CD4-positive, alpha-beta T cell (primary cell): ENCODE data around the gene ANTXR1. TPM values are rescaled to one million over a fixed set of nuclear protein-coding genes. Genes with fewer than 3 reads are reported as not detected.

Experiments used
- ATAC-seq: fragments of 200-7000 bp; cut with Tn5 transposase; one replicate; pipeline ENCODE4 v1.10.0; 2022; ENCODE audit warnings: mild to moderate bottlenecking; ENCODE audit not compliant: poor library complexity
- CTCF ChIA-PET: fragments of 350-600 bp; sonication (Branson Sonifier 250); formaldehyde crosslinking; loops from one replicate; lab custom pipeline; 2021; ENCODE audit warnings: antibody characterized with exemption, inconsistent platforms; lab: Charles Lee
- POLR2A ChIA-PET: fragments of 350-600 bp; sonication (Branson Sonifier 250); formaldehyde crosslinking; loops from one replicate; lab custom pipeline; 2021; ENCODE audit warnings: antibody characterized with exemption, inconsistent platforms; lab: Charles Lee
- DNase-seq, 14 experiments: peaks; one replicate each; pipeline ENCODE4 v3.0.0-alpha.2; 2013 to 2020; ENCODE audit warnings: mixed read lengths in 2 of 14
- H3K27ac ChIP-seq, 2 donors: one replicate each; pipeline versions ENCODE4 v1.5.1 to v1.7.0; 2013; ENCODE audit warnings: low read length in 2 of 2, low read depth in 1 of 2, mild to moderate bottlenecking in 1 of 2
- H3K27me3 ChIP-seq, 2 experiments: 1 replicate in 1 of 2; 2 replicates in 1 of 2; pipeline versions ENCODE4 v1.6.1 to v1.7.0; 2013; ENCODE audit warnings: low read length in 2 of 2, control low read depth in 1 of 2, mild to moderate bottlenecking in 1 of 2, moderate library complexity in 1 of 2; ENCODE audit not compliant: insufficient read depth in 2 of 2, control insufficient read depth in 1 of 2
- H3K36me3 ChIP-seq: one replicate; pipeline ENCODE4 v1.6.1; 2013; ENCODE audit warnings: low read length, control low read depth; ENCODE audit not compliant: insufficient read depth
- H3K4me1 ChIP-seq: one replicate; pipeline ENCODE4 v1.6.1; 2013; ENCODE audit warnings: low read length, control low read depth; ENCODE audit not compliant: insufficient read depth
- H3K4me3 ChIP-seq: one replicate; pipeline ENCODE4 v1.5.1; 2013; ENCODE audit warnings: mild to moderate bottlenecking, low read length, moderate library complexity
- H3K9me3 ChIP-seq, 2 experiments: 1 replicate in 1 of 2; 2 replicates in 1 of 2; pipeline versions ENCODE4 v1.6.1 to v1.7.0; 2013; ENCODE audit warnings: low read length in 2 of 2, mild to moderate bottlenecking in 2 of 2, control low read depth in 1 of 2, moderate library complexity in 1 of 2; ENCODE audit not compliant: control insufficient read depth in 1 of 2, insufficient read depth in 1 of 2
- H3K27ac Mint-ChIP-seq: one replicate; pipeline ENCODE4 v1.8.0; 2020; ENCODE audit warnings: mixed read lengths
- H3K27me3 Mint-ChIP-seq: one replicate; pipeline ENCODE4 v1.8.0; 2021; ENCODE audit warnings: mixed read lengths
- H3K36me3 Mint-ChIP-seq: one replicate; pipeline ENCODE4 v1.8.0; 2021; ENCODE audit warnings: low read depth, mixed read lengths
- H3K4me1 Mint-ChIP-seq: one replicate; pipeline ENCODE4 v1.8.0; 2021; ENCODE audit warnings: low read depth, mixed read lengths
- H3K4me3 Mint-ChIP-seq: one replicate; pipeline ENCODE4 v1.8.0; 2020; ENCODE audit warnings: mild to moderate bottlenecking, mixed read lengths
- H3K9me3 Mint-ChIP-seq: one replicate; pipeline ENCODE4 v1.8.0; 2020; ENCODE audit warnings: mixed read lengths
- intact Hi-C, 2 experiments: fragments of 100-400 bp; cut with DNase I in 1 of 2; cut with micrococcal nuclease in 1 of 2; formaldehyde crosslinking; loops; one replicate each; pipeline versions ENCODE4 v1.15.1 to v1.9.0; 2023 to 2025; cut with DNase I, micrococcal nuclease
- total RNA-seq, 174 experiments: library from RNA in 2 of 174; stranded (reverse) in 2 of 174; gene quantifications; one replicate each; pipeline ENCODE4 v1.2.3 and lab custom pipeline; 2021 to 2026
- TF ChIP-seq, protein P1 (sequence below): fragments of 200-600 bp; IDR thresholded peaks from one replicate; pipeline ENCODE4 v1.8.0; 2022; ENCODE audit warnings: antibody characterized with exemption, mild to moderate bottlenecking

Gene ANTXR1
- total RNA-seq, 2 experiments from 2014 or later: not detected

DNA sequence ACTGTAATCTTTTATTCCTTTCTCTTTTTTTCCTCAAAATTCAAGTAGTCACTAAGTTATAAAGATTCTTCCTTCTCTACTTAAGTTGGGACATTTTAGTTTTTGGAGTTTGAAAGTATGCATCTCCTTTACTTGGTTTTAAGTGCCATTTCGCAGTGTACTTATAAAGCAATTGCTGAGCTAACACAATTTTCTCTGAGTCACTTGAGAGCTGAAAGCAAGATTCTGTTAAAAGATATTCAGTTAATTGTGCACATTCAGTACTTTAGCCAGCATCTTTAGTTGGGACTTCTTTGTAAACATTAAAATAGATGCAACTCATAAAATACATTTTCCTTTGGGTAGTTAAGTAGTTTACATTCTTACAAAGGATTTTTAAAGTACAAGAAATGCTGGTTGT lies 238.0 kb downstream of the ANTXR1 start:
- DNase-seq (no peak), ATAC-seq (no peak)
- no peaks in the 10 kb centered on the region for H3K9me3 ChIP-seq
- Mint-ChIP-seq H3K4me3 (no peak overlapping the region), H3K4me1 (no peaks in the 10 kb centered on the region), H3K36me3 (no peaks in the 10 kb centered on the region), H3K27ac (no peak overlapping the region), H3K27me3 (peaks cover 51% of the 10 kb centered on the region), H3K9me3 (no peaks in the 10 kb centered on the region)
- CTCF ChIA-PET: no interaction called here
- H3K4me3 ChIP-seq: no peak overlapping the region
- H3K27me3 ChIP-seq: peaks cover 8 to 21% of the 10 kb centered on the region in 2 experiments
- H3K36me3 ChIP-seq: no peaks in the 10 kb centered on the region
- H3K4me1 ChIP-seq: no peaks in the 10 kb centered on the region
- no peak overlapping the region for H3K27ac ChIP-seq
- POLR2A ChIA-PET: no interaction called here
- intact Hi-C loops: no loop called here
- TF ChIP-seq, protein P1, sequence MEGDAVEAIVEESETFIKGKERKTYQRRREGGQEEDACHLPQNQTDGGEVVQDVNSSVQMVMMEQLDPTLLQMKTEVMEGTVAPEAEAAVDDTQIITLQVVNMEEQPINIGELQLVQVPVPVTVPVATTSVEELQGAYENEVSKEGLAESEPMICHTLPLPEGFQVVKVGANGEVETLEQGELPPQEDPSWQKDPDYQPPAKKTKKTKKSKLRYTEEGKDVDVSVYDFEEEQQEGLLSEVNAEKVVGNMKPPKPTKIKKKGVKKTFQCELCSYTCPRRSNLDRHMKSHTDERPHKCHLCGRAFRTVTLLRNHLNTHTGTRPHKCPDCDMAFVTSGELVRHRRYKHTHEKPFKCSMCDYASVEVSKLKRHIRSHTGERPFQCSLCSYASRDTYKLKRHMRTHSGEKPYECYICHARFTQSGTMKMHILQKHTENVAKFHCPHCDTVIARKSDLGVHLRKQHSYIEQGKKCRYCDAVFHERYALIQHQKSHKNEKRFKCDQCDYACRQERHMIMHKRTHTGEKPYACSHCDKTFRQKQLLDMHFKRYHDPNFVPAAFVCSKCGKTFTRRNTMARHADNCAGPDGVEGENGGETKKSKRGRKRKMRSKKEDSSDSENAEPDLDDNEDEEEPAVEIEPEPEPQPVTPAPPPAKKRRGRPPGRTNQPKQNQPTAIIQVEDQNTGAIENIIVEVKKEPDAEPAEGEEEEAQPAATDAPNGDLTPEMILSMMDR: no peak

DNA sequence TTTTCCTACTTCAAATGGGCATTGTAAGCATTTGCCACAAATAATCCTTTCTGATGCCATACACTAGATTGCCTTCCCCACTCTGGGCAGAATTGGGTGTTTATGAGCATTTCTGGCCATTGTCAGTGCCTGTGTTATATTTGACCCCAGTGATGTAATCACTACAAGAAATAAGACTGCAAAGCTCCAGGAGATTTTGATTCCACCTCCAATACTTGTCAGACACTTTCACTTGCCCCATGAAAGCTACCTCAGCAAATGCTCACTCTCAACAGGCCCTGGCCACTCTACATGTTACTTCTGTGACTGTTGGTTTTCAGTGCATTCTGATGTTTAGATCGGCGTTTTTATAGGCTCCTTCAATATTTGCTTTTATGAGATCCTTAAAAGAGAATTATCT lies 239.0 kb downstream of the ANTXR1 start:
- Histone ChIP-seq H3K27me3 (peaks cover 11 to 17% of the 10 kb centered on the region in 2 experiments), H3K4me1 (no peaks in the 10 kb centered on the region), H3K4me3 (no peak overlapping the region), H3K27ac (no peak overlapping the region), H3K9me3 (no peaks in the 10 kb centered on the region), H3K36me3 (no peaks in the 10 kb centered on the region)
- H3K27ac Mint-ChIP-seq: no peak overlapping the region
- H3K9me3 Mint-ChIP-seq: no peaks in the 10 kb centered on the region
- TF ChIP-seq, protein P1: no peak
- no peaks in the 10 kb centered on the region for H3K36me3 Mint-ChIP-seq
- H3K4me3 Mint-ChIP-seq: no peak overlapping the region
- peaks cover 47% of the 10 kb centered on the region for H3K27me3 Mint-ChIP-seq
- ChIA-PET CTCF (no interaction called here), POLR2A (no interaction called here)
- intact Hi-C loops: no loop called here
- DNase-seq: no peak
- no peak for ATAC-seq
- no peaks in the 10 kb centered on the region for H3K4me1 Mint-ChIP-seq

DNA sequence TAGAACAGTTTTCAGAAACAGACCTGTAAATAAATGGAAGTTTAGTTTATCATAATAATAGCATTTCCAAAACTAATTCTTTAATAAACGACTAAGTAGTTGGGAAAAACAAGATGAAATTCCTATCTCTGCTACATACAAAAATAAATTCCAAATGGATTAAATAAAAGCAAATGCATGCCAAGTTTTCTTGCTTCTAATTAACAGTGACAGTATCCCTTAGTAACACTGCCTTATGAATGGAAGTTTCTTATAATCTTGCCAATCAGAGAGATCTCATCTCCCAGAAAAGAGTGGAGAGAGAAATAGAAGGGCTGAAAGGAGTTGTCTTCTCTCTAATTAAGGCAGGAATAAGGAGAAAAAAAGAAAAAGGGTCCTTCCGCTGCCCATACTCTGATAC lies 240.1 kb downstream of the ANTXR1 start:
- Histone ChIP-seq H3K9me3 (peaks cover 0 to 4% of the 10 kb centered on the region in 2 experiments), H3K27ac (no peak overlapping the region), H3K27me3 (peaks cover 11 to 14% of the 10 kb centered on the region in 2 experiments), H3K36me3 (no peaks in the 10 kb centered on the region), H3K4me1 (no peaks in the 10 kb centered on the region), H3K4me3 (no peak overlapping the region)
- ATAC-seq (no peak), DNase-seq (no peak)
- Mint-ChIP-seq H3K9me3 (peaks cover 2% of the 10 kb centered on the region), H3K27me3 (peaks cover 41% of the 10 kb centered on the region), H3K36me3 (no peaks in the 10 kb centered on the region), H3K4me3 (no peak overlapping the region), H3K4me1 (no peaks in the 10 kb centered on the region), H3K27ac (no peak overlapping the region)
- TF ChIP-seq, protein P1: no peak
- intact Hi-C loops: no loop called here
- CTCF ChIA-PET: no interaction called here
- POLR2A ChIA-PET: no interaction called here
